GM15510 (cell line): Measurements from ENCODE around the gene UBXN11.
A peak's percentile ranks its signal among the peaks of the same experiment; 100 is the strongest.

ENCODE experiments used
- POLR2A ChIP-seq: IDR thresholded peaks from 3 replicates; pipeline ENCODE4 v1.6.1; 2011; ENCODE audit warnings: borderline replicate concordance; ENCODE audit not compliant: insufficient read length; ENCODE audit errors: extremely low read depth

Gene UBXN11

DNA sequence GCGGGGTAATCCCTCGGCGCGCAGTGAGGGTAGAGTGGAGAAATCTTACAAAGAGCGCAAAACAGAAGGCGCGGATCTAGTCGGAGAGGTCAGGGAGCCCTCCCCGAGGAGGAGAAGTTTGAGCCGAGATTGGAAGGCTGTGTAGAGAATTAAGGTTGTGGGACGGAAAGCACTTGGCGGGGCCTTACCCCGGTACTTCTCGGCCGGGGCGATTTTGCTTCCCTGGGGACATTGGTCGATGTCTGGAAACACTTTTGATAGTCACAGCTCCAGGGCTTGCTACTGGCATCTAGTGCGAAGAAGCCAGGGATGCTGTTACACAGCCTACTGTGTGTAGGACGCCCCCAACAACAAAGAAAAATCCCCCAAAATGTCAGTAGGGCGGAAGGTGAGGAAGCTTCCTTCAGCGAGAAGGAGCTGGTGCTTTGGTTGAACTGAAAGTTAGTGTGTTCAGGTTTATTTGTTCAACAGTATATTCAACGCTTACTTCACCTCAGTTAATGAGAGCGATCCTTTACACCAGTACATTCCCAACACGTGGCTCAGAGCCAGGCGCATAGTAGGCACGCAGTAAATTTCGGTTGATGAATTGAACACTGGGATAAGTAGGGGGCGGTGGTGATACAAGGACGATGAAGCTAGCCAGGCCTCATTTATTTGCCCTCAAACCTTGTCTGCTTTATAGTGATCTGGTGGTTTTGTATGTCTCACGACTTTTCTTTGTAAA, 71.6 kb downstream of the UBXN11 start:
- TF ChIP-seq POLR2A, result no peak

DNA sequence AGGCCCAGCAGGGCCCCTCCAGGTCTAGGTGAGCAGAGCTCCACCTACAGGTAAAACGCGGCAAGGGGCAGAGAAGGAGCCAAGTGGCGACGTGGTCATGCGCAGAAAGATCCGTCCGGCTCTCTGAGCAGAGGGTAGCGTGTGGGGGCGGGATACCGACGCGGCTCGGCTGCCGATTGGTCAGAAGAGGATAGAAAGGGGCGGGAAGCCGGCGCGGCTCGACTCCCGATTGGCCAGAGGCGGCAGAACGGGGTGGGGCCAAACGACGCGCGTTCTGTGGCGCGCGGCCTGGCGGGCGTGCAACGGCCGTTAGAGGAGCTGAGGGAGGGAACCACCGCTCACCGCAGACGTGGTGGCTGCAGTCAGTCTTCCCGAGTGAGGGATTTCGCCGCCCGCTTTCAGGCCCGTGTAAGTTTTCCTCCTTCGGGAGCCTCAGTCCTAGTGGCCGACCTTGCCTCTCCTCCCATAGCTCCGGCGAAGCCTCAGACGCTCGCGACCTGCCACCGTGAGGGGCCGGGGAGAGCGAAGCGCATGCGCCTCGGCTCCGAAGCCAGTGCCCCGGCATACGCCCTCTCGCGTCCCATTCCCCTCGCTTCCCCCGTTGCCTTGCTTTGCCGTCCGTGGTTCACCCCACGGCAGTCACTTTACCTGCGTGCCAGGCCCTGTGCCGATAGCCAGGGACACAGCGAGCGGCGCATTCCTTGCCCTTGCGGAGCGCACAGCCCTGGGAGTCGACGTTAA, 72.4 kb downstream of the UBXN11 start, which contains the start of gene CEP85:
TSS of gene CEP85 (plus strand) at position 298 of the 741 bp plus-strand sequence. CDS start 5,584 bp downstream, outside the sequence.
- TF ChIP-seq POLR2A, result peak; percentile 94
